ENCODE results near the gene SPON2.

Gene SPON2

GRCh38 chr4:1164956-1165545, 7.3 kb downstream of the SPON2 start:
- DNase-seq (ENCODE audit: extremely low spot score): no peak
- ChIA-PET CTCF (no interaction called here), POLR2A (no interaction called here)
- TF ChIP-seq TARDBP (IDR thresholded peaks at IDR 0.05): no peak
- no peak for TF ChIP-seq BHLHE40 (IDR thresholded peaks at IDR 0.05; ENCODE audit: borderline replicate concordance)
- no peak for TF ChIP-seq ELF4 (IDR thresholded peaks at IDR 0.05)
- no peak for TF ChIP-seq FOXK2 (IDR thresholded peaks at IDR 0.05)
- TF ChIP-seq L3MBTL2 (conservative IDR thresholded peaks at IDR 0.05): no peak
- TF ChIP-seq LEF1 (IDR thresholded peaks at IDR 0.05; ENCODE audit: borderline replicate concordance): no peak
- no peak for TF ChIP-seq SUZ12 (IDR thresholded peaks at IDR 0.05)
- TF ChIP-seq CTBP1 (IDR thresholded peaks at IDR 0.05; ENCODE audit: borderline replicate concordance): no peak
- TF ChIP-seq HDGF (IDR thresholded peaks at IDR 0.05; ENCODE audit: borderline replicate concordance): no peak
- TF ChIP-seq ZNF384 (IDR thresholded peaks at IDR 0.05): no peak
- TF ChIP-seq ARNT (IDR thresholded peaks at IDR 0.05): no peak
- no peak for TF ChIP-seq PKNOX1 (IDR thresholded peaks at IDR 0.05)
- no peak for TF ChIP-seq FOXM1 (IDR thresholded peaks at IDR 0.05; ENCODE audit: borderline replicate concordance)
- no peak for TF ChIP-seq NFRKB (IDR thresholded peaks at IDR 0.05)
- no peak for TF ChIP-seq SP1 (IDR thresholded peaks at IDR 0.05)
- no peak for TF ChIP-seq FOXA1 (IDR thresholded peaks at IDR 0.05)

- ChIA-PET CTCF (no interaction called here), POLR2A (no interaction called here)
- no peak for DNase-seq (ENCODE audit: extremely low spot score)
- TF ChIP-seq SUZ12 (IDR thresholded peaks at IDR 0.05) (no peak), PKNOX1 (IDR thresholded peaks at IDR 0.05) (no peak), NFRKB (IDR thresholded peaks at IDR 0.05) (no peak), HDGF (IDR thresholded peaks at IDR 0.05; ENCODE audit: borderline replicate concordance) (no peak), TARDBP (IDR thresholded peaks at IDR 0.05) (no peak), FOXA1 (IDR thresholded peaks at IDR 0.05) (no peak), FOXK2 (IDR thresholded peaks at IDR 0.05) (no peak), SP1 (IDR thresholded peaks at IDR 0.05) (no peak), L3MBTL2 (conservative IDR thresholded peaks at IDR 0.05) (no peak), CTBP1 (IDR thresholded peaks at IDR 0.05; ENCODE audit: borderline replicate concordance) (no peak), ELF4 (IDR thresholded peaks at IDR 0.05) (no peak), BHLHE40 (IDR thresholded peaks at IDR 0.05; ENCODE audit: borderline replicate concordance) (no peak), ZNF384 (IDR thresholded peaks at IDR 0.05) (no peak), FOXM1 (IDR thresholded peaks at IDR 0.05; ENCODE audit: borderline replicate concordance) (no peak)
Measured at GRCh38 chr4:1164444-1164843, 7.9 kb downstream of the SPON2 start.

GRCh38 chr4:1164040-1164439, 8.3 kb downstream of the SPON2 start:
- ChIA-PET POLR2A (no interaction called here), CTCF (no interaction called here)
- TF ChIP-seq L3MBTL2 (conservative IDR thresholded peaks at IDR 0.05): no peak
- no peak for TF ChIP-seq SUZ12 (IDR thresholded peaks at IDR 0.05)
- TF ChIP-seq CTBP1 (IDR thresholded peaks at IDR 0.05; ENCODE audit: borderline replicate concordance): no peak
- TF ChIP-seq LEF1 (IDR thresholded peaks at IDR 0.05; ENCODE audit: borderline replicate concordance): no peak
- no peak for TF ChIP-seq TARDBP (IDR thresholded peaks at IDR 0.05)
- no peak for TF ChIP-seq FOXK2 (IDR thresholded peaks at IDR 0.05)
- no peak for TF ChIP-seq ARNT (IDR thresholded peaks at IDR 0.05)

GRCh38 chr4:1160351-1160750, 12.0 kb downstream of the SPON2 start:
- TF ChIP-seq PKNOX1 (IDR thresholded peaks at IDR 0.05) (no peak), FOXA1 (IDR thresholded peaks at IDR 0.05) (no peak), SUZ12 (IDR thresholded peaks at IDR 0.05) (no peak), FOXK2 (IDR thresholded peaks at IDR 0.05) (no peak)
- POLR2A ChIA-PET: no interaction called here
- CTCF ChIA-PET: no interaction called here
- no peak for DNase-seq (ENCODE audit: extremely low spot score)

More at GRCh38 chr4:1164040-1164439, 8.3 kb downstream of the SPON2 start:
- no peak for DNase-seq (ENCODE audit: extremely low spot score)

- ChIA-PET POLR2A (no interaction called here), CTCF (interaction anchor here (0.7 kb wide), 1 partner anchor 12 kb away, joined by 3 read pairs; no protein-coding TSS in a partner anchor)
- no peak for DNase-seq (ENCODE audit: extremely low spot score)
- no peak for TF ChIP-seq SUZ12 (IDR thresholded peaks at IDR 0.05)
- TF ChIP-seq ARNT (IDR thresholded peaks at IDR 0.05): no peak
- no peak for TF ChIP-seq HDGF (IDR thresholded peaks at IDR 0.05; ENCODE audit: borderline replicate concordance)
- no peak for TF ChIP-seq TARDBP (IDR thresholded peaks at IDR 0.05)
- no peak for TF ChIP-seq PKNOX1 (IDR thresholded peaks at IDR 0.05)
- TF ChIP-seq ELF4 (IDR thresholded peaks at IDR 0.05): no peak
- no peak for TF ChIP-seq L3MBTL2 (conservative IDR thresholded peaks at IDR 0.05)
- TF ChIP-seq FOXA1 (IDR thresholded peaks at IDR 0.05): no peak
Measured at GRCh38 chr4:1156069-1156468, 16.3 kb downstream of the SPON2 start.

- ChIA-PET POLR2A (no interaction called here), CTCF (interaction anchor here (0.7 kb wide), 1 partner anchor 12 kb away, joined by 3 read pairs; no protein-coding TSS in a partner anchor)
- no peak for DNase-seq (ENCODE audit: extremely low spot score)
- TF ChIP-seq ARNT (IDR thresholded peaks at IDR 0.05) (no peak), SP1 (IDR thresholded peaks at IDR 0.05) (no peak), HDGF (IDR thresholded peaks at IDR 0.05; ENCODE audit: borderline replicate concordance) (no peak), FOXK2 (IDR thresholded peaks at IDR 0.05) (no peak), CTBP1 (IDR thresholded peaks at IDR 0.05; ENCODE audit: borderline replicate concordance) (no peak), ELF4 (IDR thresholded peaks at IDR 0.05) (no peak), FOXM1 (IDR thresholded peaks at IDR 0.05; ENCODE audit: borderline replicate concordance) (no peak), LEF1 (IDR thresholded peaks at IDR 0.05; ENCODE audit: borderline replicate concordance) (no peak), PKNOX1 (IDR thresholded peaks at IDR 0.05) (no peak)
Measured at GRCh38 chr4:1155314-1155713, 17.1 kb downstream of the SPON2 start.

Measured in HEK293T (cell line).